HG02938 (cell line): ENCODE results near the gene KRTAP19-1.
"Not testable (repeated sequence)": the region's sequence is repeated elsewhere in the genome, so short reads cannot be mapped to it uniquely, and the experiment has no call there.

ENCODE experiments used
- ATAC-seq: cut with Tn5 transposase; IDR thresholded peaks from one replicate; pipeline ENCODE4 v1.9.1; 2021; ENCODE audit warnings: mild to moderate bottlenecking, moderate library complexity; ENCODE audit not compliant: unreplicated experiment

KRTAP19-1 gene

DNA sequence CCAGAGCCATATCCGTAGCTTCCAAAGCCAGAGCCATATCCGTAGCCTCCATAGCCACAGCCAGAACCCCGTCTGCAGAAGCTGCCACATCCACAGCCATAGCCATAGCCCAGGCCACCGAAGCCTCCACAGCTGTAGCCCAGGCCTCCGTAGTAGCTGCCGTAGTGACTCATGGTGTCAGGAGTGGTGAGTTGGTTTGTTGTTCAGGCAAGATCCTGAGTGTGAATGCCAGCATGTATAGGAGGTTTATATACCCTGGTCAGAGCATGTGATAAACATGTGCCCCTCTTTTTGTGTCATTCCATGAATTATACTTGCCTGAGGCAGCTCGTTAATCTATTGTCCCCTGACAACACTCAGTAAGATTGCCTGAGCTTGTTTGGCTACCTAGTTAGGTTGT lies at the start of gene KRTAP19-1:
Gene KRTAP19-1, minus strand, starts transcription at position 223 of the 400 bp plus-strand sequence. Its CDS starts 50 bp downstream, at position 173.
- ATAC-seq: no peak

DNA sequence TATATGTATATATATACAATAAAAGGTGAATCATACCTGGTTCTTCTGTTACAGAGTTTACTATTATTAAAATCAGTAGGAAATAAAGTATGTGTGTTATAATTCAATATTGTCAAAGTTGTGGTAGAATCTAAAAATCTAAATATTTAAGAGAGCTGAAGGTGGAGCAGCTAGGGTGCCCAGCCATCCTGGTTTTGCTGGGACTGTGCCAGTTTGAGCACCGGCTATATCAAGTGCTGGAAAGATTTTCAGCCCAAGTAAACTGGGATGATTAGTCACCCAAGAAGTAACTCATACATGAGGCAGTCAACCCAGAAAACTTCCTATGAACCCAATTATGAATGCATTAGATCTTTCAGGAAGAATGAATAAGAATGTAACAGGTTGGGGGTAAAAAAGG lies 38.7 kb upstream of the KRTAP19-1 start:
- ATAC-seq: no peak

DNA sequence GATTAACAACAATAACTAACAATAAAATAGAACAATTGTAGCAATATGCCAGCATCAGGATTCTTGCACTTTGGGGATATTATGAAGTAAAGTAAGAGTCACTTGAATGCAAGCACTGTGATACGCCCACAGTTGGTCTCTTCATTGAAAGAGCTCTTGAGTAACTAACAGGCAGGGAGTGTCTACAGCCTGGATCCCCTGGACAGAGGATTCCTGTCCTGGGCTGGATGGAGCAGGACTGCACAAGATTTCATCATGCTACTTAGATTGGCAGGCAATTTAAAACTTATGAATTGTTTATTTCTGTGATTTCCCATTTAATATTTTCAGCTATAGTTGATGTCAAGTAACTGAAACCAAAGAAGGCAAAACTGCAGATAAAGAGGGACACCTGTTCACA lies 35.5 kb upstream of the KRTAP19-1 start:
- no peak for ATAC-seq

DNA sequence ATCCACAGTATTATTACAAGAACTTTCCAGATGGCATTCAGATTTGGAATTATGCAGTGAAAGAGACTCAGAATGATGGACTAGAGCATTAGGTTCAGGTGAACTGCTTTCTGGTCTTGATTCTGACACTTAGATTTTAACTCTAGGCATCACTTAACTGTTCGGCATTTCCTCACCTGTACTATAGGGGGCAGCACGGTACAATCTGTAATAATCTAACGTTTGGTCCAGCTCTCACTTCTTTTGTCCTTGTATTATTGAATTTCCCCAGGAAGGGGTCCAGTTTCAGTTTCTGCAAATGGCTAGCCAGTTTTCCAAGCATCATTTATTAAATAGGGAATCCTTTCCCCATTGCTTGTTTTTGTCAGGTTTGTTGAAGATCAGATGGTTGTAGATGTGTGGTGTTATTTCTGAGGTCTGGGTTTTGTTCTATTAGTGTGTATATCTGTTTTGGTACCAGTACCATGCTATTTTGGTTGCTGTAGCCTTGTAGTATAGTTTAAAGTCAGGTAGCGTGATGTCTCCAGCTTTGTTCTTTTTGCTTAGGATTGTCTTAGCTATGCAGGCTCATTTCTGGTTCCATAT lies 25.5 kb upstream of the KRTAP19-1 start:
- not testable (repeated sequence) for ATAC-seq

DNA sequence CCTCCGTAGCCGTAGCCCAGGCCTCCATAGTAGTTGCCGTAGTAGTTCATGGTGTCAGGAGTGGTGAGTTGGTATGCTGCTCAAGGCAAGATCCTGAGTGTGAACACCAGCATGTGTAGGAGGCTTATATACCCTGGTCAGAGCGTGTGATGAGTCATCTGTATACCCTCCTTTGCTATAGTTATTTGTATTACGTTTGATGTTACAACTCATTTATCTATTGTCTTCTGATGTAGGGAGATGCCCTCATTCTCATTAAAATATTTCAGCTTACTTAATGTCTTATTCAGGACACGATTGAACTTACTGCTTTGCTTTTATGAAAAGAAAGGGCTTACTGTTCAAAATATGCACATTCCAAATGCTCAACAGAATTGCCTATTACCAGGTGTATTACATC lies 21.9 kb upstream of the KRTAP19-1 start, which contains the start of gene KRTAP19-5:
Gene KRTAP19-5, minus strand, starts transcription at position 101 of the 400 bp plus-strand sequence. Its CDS starts 51 bp downstream, at position 50.
- no peak for ATAC-seq

DNA sequence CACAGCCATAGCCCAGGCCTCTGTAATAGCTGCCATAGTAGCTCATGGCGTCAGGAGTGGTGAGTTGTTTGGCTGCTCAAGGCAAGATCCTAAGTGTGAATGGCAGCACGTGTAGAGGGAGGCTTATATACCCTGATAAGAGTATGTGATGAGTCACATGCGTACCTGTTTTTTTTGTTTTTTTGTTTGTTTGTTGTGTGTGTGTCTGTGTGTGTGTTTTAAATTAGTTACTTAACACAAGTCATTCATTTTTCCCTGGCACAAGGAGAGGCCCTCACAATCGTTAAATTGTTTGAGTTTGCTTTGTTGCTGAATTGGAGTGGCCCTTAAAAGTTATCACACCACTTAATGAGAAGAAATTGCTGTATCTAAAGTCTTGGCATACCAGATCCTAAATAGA lies 16.9 kb upstream of the KRTAP19-1 start, which contains the start of gene KRTAP19-4:
Gene KRTAP19-4, minus strand, starts transcription at position 101 of the 400 bp plus-strand sequence. Its CDS starts 55 bp downstream, at position 46.
- ATAC-seq: no peak

DNA sequence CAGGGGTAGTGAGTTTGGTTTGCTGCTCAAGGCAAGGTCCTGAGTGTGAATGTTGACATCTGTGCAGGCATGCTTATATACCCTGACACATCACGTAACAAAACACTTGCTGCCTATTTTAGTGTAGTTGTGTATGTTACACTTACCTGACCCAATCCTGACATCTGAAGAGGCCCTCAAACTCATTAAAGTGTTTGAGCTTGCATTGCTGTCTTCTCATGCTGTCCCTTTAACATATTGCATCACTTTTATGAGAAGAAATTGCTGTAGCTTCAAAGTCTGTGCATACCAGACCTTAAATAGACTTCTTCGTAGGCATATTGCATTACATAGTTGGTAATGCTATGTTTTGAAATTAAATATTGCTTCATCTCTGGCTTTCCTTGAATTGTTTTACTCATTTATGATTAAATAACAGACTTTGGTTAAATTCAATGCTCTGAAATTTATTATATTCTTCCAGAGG lies 11.8 kb upstream of the KRTAP19-1 start, which contains the start of gene KRTAP19-3:
Gene KRTAP19-3, minus strand, starts transcription at position 51 of the 466 bp plus-strand sequence. CDS start 56 bp downstream, outside the sequence.
- ATAC-seq: no peak

DNA sequence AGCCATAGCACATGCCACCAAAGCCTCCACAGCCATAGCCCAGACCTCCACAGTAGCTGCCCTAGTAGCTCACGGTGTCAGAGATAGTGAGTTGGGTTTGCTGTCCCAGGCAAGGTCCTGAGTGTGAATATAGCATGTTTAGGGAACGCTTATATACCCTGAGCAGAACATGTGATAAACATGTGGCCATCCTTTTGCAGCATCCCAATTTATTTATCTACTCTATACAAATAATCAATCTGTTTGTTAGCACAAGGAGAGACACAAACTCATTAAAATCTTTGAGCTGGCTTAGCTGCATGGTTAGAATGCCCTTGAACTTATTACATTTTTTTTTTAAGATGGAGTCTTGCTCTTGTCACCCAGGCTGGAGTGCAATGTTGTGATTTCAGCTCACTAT lies 7.2 kb upstream of the KRTAP19-1 start, which contains the start of gene KRTAP19-2:
Gene KRTAP19-2, minus strand, starts transcription at position 101 of the 400 bp plus-strand sequence. Its CDS starts 88 bp downstream, at position 13.
- ATAC-seq: no peak

DNA sequence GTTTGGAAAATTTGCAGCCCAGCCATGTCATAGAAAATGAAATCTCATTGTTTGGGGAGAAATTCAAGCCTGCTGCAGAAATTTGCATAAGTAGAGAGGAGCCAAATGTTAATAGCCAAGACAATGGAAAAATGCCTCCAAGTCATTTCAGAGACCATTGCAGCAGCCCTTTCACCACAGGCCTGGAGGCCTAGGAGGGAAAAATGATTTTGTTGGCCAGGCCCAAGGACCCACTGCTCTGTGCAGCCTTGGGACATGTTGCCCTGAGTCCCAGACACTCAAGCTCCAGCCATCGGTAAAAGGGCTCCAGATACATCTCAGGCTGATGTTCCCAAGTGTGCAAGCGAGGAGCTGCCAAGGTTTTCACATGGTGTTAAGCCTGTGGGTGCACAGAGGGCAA lies 6.0 kb upstream of the KRTAP19-1 start:
- no peak for ATAC-seq

DNA sequence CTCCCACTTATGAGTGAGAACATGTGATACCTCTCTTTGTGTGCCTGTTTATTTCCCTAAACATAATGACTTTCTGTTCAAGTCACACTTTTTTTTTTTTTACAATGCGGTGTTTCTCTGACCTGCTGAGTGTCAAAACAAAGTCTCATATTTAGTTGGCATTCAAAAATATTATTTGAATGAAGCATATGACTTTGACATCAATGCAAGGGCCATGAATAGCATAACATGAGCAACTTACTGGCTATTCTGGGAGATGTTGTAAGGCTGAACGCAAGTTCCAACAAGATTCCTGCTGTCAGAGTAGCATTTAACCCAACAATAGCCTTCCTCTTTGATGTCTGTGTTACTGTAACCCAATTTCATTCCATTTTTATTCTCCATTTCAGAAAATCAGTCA lies 2.0 kb upstream of the KRTAP19-1 start:
- ATAC-seq: no peak

DNA sequence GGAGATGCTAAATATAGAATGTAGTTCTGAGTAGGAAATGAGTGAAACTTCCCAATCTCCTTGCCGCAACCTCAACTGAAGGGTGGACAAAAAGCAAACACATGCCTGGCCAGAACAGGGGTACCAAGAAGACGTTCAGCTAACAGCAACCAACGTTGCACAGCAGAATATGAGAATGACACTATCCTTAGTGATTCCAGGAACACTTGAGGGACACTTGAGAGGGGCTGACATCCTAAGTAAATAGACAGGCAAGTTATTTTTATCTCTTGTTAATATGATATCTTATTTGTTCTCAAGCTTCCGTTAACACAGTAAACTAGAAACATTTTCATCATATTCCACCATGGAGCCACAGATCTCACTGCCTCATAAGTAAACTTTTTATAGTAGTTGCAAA lies 908 bp downstream of the KRTAP19-1 start:
- no peak for ATAC-seq

DNA sequence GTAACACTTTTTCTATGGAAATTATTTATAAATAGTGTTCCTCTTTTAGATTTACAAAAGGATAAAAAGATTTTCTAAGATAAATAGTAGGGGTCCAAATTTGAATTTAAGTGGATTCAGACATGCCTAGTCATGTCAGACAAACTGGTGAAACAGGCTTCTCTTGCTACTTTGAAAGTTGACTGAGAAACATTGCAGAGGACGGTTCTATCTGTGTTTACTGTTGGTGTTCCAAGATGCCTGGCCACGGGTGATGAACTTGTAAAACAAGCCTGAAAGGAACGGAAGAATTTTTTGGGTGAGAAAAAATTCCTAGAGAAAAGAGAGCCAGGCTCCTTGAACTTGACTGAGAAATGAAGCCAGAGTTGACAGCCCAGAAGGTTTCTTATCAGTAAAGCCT lies 2.2 kb downstream of the KRTAP19-1 start:
- ATAC-seq: no peak

DNA sequence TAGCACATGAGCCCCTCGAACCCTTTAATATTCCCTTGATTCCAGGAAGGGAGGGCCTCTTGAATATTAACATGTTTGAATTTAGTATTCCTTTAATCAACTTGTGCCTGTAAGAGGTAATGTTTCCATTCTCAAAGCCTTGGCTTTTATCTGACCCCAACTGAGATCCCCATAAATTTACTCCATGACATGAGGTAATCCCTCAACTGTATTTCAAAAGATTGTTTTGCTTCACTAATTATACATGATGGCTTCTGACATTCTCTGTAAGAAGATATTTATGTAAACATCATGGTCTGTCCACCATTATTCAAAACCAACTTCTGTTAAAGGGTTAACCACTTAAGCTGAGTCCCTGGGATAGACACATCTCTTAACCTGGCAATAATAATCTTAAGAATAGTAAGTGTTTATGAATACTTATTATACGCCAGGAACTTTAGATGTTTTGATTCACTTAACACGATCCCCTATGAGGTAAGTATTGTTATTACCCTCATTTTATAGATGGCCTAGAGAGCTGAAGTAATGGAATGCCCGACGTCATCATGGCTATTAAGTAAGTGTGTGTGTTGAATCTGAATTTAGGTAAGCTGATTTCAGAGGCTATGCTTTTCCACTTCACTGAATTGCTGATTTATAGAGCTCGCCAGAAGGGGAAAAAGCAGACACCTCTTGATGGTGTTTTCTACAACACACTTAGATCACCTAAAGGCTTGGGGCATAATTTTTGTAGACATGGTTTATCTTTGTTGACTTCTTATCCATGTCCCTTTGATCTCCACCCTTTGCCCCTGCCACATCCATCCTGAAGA lies 11.1 kb downstream of the KRTAP19-1 start:
- ATAC-seq: no peak

DNA sequence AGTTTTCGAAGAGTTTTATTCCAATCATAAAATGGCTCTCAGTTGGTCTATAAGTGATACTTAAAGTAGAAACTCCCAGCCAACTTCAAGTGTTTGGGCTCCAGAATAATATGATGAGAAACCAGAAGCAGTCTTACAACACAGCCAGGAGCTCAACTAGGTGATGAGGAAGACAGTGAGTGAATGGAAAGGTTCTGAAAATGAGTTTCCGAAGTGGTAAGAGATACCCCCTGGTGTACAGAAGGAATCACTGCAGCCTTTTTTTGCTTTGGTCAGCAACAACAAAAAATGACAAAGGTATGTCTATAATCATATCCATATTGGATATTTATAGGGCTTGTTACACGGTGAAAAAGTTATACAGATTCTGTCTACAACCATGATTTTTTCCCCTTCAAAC lies 16.5 kb downstream of the KRTAP19-1 start:
- ATAC-seq: no peak

DNA sequence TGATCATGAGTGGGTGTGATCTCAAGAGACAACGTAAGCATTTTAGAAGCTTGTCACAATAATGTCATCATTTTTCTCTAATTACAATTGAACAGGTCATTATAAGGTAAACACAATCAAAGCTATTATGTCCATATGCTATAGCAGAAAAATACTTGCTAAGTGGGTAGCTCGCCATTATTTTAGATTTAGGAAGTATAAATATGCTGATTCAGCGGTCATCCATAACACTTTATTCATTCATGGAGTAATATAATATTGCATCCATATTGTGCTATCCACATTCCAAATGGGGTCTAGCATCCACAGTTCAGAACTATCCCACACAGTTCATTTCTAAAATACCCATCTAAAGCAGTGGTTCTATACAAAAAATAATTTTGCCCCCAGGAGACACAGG lies 31.7 kb downstream of the KRTAP19-1 start:
- no peak for ATAC-seq

DNA sequence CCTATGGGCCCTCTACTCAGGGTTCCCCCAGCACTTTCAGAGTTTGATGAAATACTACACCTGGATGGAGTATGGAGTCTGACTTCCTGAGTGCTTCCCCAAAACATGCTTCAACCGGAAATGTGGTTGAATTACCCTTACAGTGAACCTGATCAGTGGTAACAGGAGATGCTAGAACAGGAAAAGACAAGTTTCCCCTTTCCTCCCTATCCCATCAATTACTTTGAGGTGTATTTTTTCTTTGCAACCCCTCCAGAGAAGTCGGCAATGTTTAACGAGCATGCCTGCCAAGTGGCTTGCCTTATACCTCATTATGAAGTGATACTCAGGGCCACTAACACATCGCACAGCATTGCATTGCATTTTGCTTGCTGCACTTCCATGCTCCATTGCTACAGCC lies 33.1 kb downstream of the KRTAP19-1 start:
- ATAC-seq: no peak

DNA sequence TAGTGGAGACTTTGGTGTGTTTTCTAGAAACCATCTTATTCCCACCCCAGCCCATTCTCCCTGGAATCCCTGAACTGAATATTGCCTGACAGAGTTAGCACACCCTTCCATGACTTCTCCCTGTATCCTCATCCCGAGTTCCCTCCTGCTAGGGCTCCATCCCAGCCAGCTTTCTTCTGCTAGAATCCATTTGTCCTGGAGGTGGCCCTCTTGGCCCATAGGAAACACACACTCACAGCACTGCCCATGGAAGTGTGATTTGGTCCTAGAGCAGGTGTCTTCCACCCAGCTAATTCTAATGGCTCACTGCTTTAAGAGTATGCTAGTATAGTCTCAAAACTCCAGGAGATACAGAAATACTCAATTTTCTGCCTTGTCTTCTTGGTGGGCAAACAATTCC lies 36.0 kb downstream of the KRTAP19-1 start:
- ATAC-seq: no peak

DNA sequence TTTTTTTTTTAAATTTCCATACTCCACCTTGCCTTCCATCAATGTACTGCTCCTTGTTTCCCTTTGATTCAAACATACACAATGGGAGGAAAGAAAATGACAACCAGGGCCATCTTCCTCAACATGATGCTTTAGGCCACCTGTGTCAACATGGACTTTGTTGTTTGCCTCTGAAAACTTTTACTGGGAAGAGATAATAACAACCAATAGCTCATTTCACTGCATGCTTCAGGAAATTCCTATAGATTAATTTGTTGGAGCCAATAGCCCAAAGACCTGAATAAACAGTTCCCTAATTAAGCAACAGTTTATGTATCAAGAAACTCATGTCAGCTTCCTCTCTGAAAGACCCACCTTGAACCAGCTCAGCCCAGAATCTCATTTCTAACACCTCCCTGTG lies 36.9 kb downstream of the KRTAP19-1 start:
- ATAC-seq: no peak

DNA sequence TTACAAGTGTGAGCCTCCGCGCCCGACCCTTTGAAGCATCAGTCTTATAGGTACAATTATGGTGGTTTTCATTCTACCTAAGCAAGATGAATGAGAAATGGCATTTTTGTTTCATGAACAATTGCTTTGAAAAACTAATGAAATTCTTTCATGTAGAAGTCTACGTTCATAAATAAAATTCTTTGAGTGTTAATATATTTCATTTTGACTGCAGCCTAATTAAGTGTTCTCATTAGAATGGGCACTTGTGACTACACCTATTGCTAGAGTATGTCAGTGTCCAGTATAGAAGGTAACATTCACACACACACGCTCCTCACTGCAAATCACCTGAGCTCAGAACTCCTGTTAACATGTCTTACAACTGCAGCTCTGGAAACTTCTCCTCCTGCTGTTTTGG lies 40.2 kb downstream of the KRTAP19-1 start, which contains the start of gene KRTAP15-1:
Gene KRTAP15-1, plus strand, starts transcription at position 301 of the 400 bp plus-strand sequence. Its CDS starts 53 bp downstream, at position 354.
- ATAC-seq: no peak

DNA sequence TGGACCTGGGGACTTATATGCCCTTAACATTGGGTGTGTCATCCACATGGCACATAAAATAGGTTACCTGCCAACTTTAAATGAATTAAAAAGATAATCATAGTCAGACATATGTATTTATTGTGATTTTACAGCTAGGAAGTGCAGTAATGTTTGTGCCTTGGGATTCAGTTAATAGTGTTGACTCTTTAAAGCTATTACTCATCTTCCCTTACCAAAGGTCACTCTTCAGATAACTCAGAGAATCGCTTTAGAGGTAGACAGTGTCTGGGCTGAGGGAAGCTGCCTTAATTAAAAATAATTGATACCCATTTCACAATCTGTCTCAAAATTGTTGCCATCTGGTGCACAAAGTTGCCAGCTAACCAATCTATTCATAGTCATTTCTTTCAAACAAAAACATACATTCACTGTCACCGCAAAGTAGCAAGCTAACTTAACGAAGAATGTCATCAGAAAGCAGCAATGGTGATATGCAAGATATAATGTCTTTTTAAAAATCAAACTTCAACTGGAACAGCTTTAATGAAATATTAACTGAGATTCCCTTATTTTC lies 43.1 kb downstream of the KRTAP19-1 start:
- ATAC-seq: no peak

DNA sequence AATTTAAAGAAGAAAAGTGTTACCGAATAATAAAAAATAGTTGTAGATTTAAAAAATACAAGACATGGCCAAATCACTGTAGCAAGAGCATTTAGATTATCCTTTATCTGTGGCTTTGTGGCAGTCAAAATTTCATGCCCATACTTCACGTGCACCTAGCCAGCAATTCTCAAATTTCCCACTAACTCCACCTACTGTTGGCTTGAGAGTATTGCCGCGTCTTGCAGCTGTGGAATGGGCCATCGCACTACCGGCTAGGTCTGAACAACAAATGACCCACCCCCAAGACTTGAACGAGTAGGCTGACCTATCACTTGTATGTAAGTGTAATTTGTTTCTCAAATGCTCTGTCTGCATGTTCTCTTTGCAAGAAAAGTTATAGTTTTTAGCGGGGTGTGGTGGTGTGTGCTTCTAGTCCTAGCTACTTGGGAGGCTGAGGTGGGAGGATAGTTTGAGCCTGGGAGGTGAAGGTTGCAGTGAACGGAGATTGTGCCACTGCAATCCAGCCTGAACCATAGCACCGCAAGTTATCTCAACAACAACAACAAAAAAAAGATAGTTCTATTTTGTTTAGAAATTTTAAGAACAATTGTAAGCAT lies 46.0 kb downstream of the KRTAP19-1 start:
- ATAC-seq: no peak
